SU-DHL-6 (cell line): Measurements from ENCODE around the gene DKC1.
A peak's percentile ranks its signal among the peaks of the same experiment; 100 is the strongest.

Experiments used
- H2AFZ ChIP-seq: fragments of 200-600 bp; sonication (generic); 2 replicates; pipeline ENCODE4 v1.6.1; 2014; ENCODE audit warnings: low read depth, mild to moderate bottlenecking, moderate library complexity, mixed read lengths, antibody characterized with exemption, low read length; ENCODE audit not compliant: severe bottlenecking
- H3F3A ChIP-seq: fragments of 200-600 bp; shearing (Covaris generic); 2 replicates; pipeline ENCODE4 v1.6.0; 2016; ENCODE audit warnings: antibody characterized with exemption, mild to moderate bottlenecking; ENCODE audit not compliant: insufficient read depth
- H3K27ac ChIP-seq: fragments of 200-600 bp; sonication (generic); 2 replicates; pipeline ENCODE4 v1.5.1; 2016; ENCODE audit warnings: low read depth, mild to moderate bottlenecking, low read length, moderate library complexity, mixed read lengths
- H3K27me3 ChIP-seq: fragments of 200-600 bp; sonication (generic), shearing (Covaris generic); 2 replicates; pipeline ENCODE4 v1.6.0; 2014; ENCODE audit warnings: mild to moderate bottlenecking, low read length
- H3K36me3 ChIP-seq: fragments of 200-600 bp; sonication (generic); 2 replicates; pipeline ENCODE4 v1.6.1; 2014; ENCODE audit warnings: mild to moderate bottlenecking, low read length, mixed read lengths
- H3K4me2 ChIP-seq: fragments of 300-600, 200-600 bp; shearing (Covaris generic), sonication (generic); 2 replicates; pipeline ENCODE4 v1.6.0; 2014; ENCODE audit warnings: low read length, low read depth, mild to moderate bottlenecking; ENCODE audit not compliant: poor library complexity, severe bottlenecking
- H3K4me3 ChIP-seq: fragments of 200-600 bp; sonication (generic); 2 replicates; pipeline ENCODE4 v1.5.1; 2014; ENCODE audit warnings: antibody characterized with exemption, low read length, mild to moderate bottlenecking, mixed read lengths; ENCODE audit not compliant: insufficient read depth, poor library complexity, severe bottlenecking
- H3K79me2 ChIP-seq: fragments of 200-600 bp; sonication (generic); 2 replicates; pipeline ENCODE4 v1.6.1; 2014; ENCODE audit warnings: mild to moderate bottlenecking, low read length, moderate library complexity; ENCODE audit not compliant: insufficient read depth
- H3K9ac ChIP-seq: fragments of 200-600 bp; sonication (generic); 2 replicates; pipeline ENCODE4 v1.7.0; 2014; ENCODE audit warnings: mild to moderate bottlenecking, low read length
- H3K9me2 ChIP-seq: fragments of 200-600 bp; sonication (generic); replicated peaks from 2 replicates; pipeline ENCODE4 v1.6.1; 2014; ENCODE audit warnings: low read length; ENCODE audit not compliant: insufficient read depth
- H3K9me3 ChIP-seq: fragments of 200-600 bp; sonication (generic); 2 replicates; pipeline ENCODE4 v1.6.1; 2014; ENCODE audit warnings: low read length, mixed read lengths; ENCODE audit not compliant: insufficient read depth
- H4K20me1 ChIP-seq: fragments of 200-600 bp; sonication (generic); 2 replicates; pipeline ENCODE4 v1.6.1; 2014; ENCODE audit warnings: low read depth, mild to moderate bottlenecking, antibody characterized with exemption, low read length, moderate library complexity, mixed read lengths
- EZH2phosphoT487 ChIP-seq: fragments of 200-600 bp; sonication (generic), shearing (Covaris generic); conservative IDR thresholded peaks from 2 replicates; pipeline ENCODE4 v1.6.1; 2018; ENCODE audit warnings: mild to moderate bottlenecking, antibody characterized with exemption, low read length, moderate library complexity, mixed read lengths
- TF ChIP-seq, protein P1 (sequence below): fragments of 200-600 bp; sonication (generic); IDR thresholded peaks from one replicate; pipeline ENCODE4 v1.5.1; 2017; ENCODE audit warnings: antibody characterized with exemption, mild to moderate bottlenecking, low read length, moderate library complexity; ENCODE audit not compliant: insufficient read depth, poor library complexity, severe bottlenecking

DKC1 gene

DNA sequence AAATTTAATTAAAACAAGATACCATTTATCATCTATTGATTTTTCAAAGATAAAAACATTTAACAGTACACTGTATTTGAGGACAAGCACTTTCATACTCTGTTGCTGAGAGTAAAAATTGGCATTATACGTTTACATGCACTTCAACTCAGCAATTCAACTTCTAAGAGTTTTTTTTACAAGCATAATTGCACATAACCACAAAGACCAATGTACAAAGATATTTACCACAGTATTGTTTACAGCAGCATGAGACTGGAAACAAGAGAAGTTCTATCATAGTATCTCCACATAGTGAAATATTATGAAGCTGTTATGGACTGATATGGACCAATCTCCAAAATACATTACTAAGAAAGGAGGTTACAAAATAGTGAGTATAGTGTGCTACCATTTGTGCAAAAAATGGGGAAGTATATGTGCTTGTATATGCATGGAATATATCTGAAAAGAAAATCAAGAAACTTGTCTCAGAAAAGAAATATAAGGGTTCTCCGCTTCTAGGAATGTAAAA lies 22.7 kb upstream of the DKC1 start:
- no peaks in the 10 kb centered on the region for H3K79me2 ChIP-seq
- no peaks in the 10 kb centered on the region for H3K36me3 ChIP-seq
- no peaks in the 10 kb centered on the region for H4K20me1 ChIP-seq
- no peak overlapping the region for H3K9ac ChIP-seq
- H3K9me2 ChIP-seq = no peaks in the 10 kb centered on the region
- H2AFZ ChIP-seq = no peak overlapping the region
- no peaks in the 10 kb centered on the region for H3F3A ChIP-seq
- H3K27ac ChIP-seq = no peak overlapping the region
- H3K9me3 ChIP-seq = no peaks in the 10 kb centered on the region
- H3K4me3 ChIP-seq = no peak overlapping the region
- H3K27me3 ChIP-seq = no peaks in the 10 kb centered on the region
- TF ChIP-seq, protein P1, sequence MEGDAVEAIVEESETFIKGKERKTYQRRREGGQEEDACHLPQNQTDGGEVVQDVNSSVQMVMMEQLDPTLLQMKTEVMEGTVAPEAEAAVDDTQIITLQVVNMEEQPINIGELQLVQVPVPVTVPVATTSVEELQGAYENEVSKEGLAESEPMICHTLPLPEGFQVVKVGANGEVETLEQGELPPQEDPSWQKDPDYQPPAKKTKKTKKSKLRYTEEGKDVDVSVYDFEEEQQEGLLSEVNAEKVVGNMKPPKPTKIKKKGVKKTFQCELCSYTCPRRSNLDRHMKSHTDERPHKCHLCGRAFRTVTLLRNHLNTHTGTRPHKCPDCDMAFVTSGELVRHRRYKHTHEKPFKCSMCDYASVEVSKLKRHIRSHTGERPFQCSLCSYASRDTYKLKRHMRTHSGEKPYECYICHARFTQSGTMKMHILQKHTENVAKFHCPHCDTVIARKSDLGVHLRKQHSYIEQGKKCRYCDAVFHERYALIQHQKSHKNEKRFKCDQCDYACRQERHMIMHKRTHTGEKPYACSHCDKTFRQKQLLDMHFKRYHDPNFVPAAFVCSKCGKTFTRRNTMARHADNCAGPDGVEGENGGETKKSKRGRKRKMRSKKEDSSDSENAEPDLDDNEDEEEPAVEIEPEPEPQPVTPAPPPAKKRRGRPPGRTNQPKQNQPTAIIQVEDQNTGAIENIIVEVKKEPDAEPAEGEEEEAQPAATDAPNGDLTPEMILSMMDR = no peak
- no peak for TF ChIP-seq EZH2phosphoT487
- no peak overlapping the region for H3K4me2 ChIP-seq

DNA sequence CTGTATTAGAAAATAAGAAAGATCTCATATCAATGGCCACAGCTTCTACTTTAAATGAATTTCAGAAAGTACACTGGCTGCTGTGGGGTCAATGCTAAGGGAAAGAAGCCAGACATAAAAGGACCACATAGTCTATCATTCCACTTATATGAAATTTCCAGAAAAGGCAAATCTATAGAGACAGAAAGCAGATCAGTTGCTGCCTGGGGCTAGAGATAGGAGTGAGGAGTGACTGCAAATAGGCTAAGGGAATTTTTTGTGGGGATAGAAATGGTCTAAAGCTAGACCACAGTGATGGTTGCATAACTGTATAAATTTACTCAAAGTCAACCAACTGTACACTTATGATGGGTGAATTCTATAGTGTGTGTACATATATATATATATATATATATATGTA lies 20.1 kb upstream of the DKC1 start:
- TF ChIP-seq, protein P1 = no peak
- TF ChIP-seq EZH2phosphoT487 = no peak

DNA sequence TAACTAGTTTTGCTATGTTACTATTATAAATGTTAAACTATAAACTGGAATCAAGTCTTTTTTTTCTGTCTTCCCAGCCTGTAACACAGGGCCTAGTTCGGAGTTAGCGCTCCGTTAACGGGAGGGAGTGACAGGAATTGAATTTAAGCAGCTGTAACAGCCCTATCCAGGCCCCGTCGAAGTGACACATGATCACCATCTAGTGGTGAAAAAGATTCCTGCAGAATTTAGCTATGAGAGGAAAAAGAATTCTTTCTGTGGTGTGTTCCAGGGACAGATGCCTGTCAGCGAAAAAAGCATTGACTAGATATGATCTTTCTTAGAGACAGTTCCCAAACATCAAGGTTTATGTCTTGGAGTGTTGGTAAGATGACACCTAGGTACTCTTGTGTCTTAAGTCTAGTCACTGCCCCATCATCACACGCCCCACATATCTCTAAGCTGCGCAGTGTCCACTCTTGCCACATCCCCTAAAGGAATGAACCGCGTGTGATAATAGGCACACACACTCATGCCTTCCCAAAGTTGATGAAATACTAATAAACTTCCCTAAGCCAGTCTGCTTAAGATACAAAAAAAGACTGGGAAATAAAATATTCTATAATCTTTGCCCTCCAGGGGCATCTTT lies 13.8 kb upstream of the DKC1 start:
- Histone ChIP-seq H3K4me3 (no peak overlapping the region), H3K27me3 (no peaks in the 10 kb centered on the region), H3K9ac (no peak overlapping the region), H3K79me2 (no peaks in the 10 kb centered on the region), H2AFZ (no peak overlapping the region), H3K9me3 (no peaks in the 10 kb centered on the region), H4K20me1 (no peaks in the 10 kb centered on the region), H3K9me2 (no peaks in the 10 kb centered on the region), H3K36me3 (no peaks in the 10 kb centered on the region), H3K27ac (no peak overlapping the region), H3K4me2 (no peak overlapping the region), H3F3A (no peaks in the 10 kb centered on the region; the same call in 1 of the 2 replicates)
- TF ChIP-seq EZH2phosphoT487 = no peak
- TF ChIP-seq, protein P1 = peak; percentile 28

More for the DNA sequence above, 20.1 kb upstream of the DKC1 start:
- Histone ChIP-seq H3K36me3 (no peaks in the 10 kb centered on the region), H3K27ac (no peak overlapping the region), H2AFZ (no peak overlapping the region), H3K4me2 (no peak overlapping the region), H3K4me3 (no peak overlapping the region), H3K27me3 (no peaks in the 10 kb centered on the region), H3K9me3 (no peaks in the 10 kb centered on the region), H3K79me2 (no peaks in the 10 kb centered on the region), H3K9ac (no peak overlapping the region), H4K20me1 (no peaks in the 10 kb centered on the region), H3F3A (no peaks in the 10 kb centered on the region), H3K9me2 (no peaks in the 10 kb centered on the region)
